HG03175 (cell line): Measurements from ENCODE around the gene NLRP6.

Experiments used
- ATAC-seq: cut with Tn5 transposase; IDR thresholded peaks from one replicate; pipeline ENCODE4 v1.9.1; 2021; ENCODE audit warnings: mild to moderate bottlenecking, moderate library complexity; ENCODE audit not compliant: unreplicated experiment

The NLRP6 gene

DNA sequence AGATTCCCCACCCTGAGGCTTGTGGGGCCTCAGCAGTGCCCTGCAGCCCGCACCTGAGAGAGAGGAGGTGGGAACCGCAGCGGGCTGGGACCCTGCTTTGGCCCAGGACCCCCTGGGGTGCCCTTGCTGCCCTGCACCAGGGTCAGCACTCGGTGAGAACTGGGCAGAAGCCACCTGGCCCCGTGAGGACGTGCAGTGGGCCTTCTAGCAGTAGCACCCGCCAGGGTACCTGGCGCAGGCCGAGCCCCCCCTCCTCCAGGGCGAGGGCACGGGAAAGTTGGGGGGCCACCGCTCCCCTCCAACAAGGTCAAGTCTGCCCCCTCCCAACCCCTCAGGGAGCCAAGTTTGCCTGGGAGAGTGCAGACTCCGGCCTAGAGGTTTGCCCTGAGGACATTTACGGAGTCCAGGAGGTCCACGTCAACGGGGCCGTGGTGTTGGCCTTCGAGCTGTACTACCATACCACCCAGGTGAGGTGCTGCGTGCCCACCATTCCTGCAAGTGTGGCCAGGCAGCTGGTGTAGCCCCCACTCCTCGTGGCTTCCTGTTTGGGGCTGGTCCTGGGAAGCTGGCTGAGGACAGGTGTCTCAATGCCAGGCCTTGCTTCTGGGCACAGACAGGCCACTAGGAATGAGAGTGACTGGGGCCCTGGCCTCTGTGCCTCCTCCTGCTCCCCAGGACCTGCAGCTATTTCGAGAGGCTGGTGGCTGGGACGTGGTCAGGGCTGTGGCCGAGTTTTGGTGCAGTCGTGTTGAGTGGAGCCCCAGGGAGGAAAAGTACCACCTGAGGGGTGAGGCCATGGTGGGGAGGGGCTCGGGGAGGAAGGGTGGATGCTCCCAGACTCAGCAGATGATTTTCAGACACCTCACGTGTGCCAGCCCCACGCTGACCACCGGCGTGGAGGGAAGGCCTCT, 14.3 kb downstream of the NLRP6 start:
- ATAC-seq: no peak

DNA sequence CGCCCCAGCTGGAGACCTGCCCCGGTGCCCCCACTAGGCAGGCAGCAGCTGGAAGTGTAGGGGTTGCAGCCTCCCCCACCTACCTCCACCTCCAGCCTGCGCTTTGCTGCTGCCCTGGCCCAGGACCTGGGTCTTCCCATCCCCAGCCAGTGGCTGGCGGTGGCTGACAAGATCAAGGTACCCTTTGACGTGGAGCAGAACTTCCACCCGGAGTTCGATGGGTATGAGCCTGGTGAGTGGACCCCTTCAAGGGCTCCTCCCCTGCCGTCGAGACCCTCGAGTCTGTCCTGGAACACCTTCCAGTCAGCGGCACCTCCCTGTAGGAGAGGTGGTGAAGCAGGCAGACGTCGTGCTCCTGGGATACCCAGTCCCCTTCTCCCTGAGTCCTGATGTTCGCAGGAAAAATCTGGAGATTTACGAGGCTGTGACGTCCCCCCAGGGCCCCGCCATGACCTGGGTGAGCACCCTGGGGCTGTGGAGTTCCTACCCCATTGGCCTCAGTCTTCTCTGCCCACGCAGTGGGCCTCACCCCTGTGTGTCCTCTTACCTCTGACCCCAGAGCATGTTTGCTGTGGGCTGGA, 15.2 kb downstream of the NLRP6 start:
- no peak for ATAC-seq

DNA sequence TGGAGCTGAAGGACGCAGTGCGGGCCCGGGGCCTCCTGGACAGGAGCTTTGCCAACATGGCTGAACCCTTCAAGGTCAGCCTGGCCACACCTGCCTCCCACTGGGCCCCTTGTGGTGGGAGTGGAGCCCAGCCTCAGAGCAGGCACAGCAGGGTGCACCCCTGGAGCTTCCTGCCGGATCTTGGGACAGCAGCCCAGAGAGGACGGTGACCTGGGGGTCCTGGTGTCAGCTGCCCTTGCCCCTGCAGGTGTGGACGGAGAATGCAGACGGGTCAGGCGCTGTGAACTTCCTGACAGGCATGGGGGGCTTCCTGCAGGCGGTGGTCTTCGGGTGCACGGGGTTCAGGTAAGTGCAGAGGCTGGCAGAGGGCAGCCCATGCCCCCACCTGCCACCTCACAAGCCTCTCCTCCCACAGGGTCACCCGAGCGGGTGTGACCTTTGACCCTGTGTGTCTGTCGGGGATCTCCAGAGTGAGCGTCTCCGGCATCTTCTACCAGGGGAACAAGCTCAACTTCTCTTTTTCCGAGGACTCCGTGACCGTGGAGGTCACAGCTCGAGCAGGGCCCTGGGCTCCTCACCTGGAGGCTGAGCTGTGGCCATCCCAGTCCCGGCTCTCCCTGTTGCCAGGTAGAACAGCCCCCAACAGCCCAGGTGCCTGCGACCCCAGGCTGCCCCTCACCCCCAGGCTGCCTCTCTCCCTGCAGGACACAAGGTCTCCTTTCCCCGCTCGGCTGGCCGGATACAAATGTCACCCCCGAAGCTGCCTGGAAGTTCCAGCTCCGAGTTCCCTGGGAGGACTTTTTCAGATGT, 15.8 kb downstream of the NLRP6 start:
- no peak for ATAC-seq

DNA sequence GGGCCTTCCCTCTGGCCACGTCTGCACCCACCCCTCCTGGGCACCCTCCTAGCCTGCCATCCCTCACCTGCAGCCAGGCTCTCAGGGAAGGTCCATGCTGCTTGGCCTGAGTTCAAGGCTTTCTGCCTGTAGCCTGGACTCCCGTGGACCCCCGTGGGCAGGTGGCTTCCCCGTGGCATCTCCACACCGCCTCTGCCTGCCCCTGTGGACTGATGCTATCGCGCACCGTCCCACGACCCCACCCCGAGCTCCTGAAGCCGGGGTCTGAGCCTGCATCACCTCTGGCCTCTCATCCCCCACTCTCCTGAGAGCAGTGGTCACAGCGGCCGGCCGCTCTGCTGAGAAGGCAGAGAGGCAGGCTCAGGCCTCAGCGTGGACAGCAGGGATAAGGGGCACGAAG, 16.6 kb downstream of the NLRP6 start:
- no peak for ATAC-seq

DNA sequence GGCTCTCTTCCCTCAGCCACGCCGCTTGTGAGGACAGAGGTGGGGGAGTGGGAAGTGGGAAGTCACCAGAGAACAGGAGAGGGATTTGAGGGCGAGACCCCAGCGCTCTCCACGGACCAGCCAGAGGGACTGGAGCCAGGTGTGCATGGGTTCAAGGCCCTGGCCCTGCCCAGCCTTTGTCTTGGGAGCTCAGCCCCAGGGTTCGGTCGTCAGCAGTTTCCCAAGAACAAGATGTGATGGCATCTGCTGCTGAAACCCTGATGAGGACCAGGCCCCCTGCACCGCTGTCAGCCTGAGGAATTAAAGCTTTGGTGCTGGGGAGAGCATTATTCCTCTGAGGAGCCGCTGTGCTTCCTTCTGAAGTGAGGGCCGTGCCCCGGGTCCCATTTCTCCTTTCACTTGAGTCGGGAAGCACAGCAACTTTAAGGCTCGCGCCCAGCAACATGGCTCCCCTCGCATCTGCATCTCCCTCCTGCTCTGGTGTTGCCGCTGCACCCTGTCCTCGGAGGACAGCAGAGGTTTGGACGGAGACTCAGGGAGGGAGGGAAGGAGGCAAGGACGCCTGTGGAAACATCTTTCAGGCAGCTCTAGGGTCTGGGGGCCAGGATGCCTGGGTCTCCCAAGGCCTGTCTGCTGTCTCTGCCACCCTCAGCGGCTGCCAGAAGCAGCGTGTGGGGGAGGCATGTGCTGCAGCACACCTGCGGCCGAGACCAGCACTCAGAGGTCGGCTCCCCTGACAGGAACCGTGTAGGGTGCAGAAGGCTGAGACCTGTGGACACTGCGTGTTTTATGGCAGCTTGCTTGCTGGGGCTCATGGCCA, 17.4 kb downstream of the NLRP6 start:
- no peak for ATAC-seq

DNA sequence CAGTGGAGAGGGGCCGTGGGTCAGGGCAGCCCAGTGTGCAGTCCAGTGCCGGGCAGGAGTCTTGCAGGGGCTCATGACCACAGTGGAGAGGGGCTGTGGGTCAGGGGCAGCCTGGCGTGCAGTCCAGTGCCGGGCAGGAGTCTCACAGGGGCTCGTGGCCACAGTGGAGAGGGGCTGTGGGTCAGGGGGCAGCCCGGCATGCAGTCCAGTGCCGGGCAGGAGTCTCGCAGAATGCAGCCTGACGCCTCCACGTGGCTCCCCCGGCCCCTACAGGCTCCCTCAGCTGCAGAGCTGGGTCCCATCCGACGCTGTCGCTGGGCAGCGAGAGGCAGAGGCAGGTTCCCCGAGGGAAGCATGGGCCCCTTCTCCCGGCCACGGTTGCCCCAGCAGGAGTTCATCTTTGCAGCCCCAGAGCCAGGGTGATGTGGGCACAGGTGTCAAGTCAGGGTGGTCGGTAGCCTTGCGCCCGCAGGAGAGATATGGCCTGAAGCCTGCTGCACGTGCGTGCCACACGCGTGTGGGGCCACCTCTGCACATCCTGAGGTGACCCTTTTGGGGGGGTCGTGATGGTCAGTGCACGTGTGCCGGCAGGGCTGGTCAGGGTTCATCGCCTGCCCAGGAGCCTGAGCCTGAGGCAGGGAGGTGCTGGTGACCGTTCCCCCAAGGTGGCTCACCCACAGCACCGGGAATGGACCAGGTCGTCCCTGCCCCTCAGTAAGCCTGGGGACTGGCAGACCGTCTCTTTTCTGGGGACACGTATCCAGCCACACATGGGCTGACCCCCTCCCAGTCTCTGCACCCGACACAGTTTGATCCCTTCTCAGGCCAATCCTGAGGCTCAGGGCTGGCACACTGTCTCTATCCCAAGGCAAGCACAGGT, 18.2 kb downstream of the NLRP6 start:
- ATAC-seq: no peak

DNA sequence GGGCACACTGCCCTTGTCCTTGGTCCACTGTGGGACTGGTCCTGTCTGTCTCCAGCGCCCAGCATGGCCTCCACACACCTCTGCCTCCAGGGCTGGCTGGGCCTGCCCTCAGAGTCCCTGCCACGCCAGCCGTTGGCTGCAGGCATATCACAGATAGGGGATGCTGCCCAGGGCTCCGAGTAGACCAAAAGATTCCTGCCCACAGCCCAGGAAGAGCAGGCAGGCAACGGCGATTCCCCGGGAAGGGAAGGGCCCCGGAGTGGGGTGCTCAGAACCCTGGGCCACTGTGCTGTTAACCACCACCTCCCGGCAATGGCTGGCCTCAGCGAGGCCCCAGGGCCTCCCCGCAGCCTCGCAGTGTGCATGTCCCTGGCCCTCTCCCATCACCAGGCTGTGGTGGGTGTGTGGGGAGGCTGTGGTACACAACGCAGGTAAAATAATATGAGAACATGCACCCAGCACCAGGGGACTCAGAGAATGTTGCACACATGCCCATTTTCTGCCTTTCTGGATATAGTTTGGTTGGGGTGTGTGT, 18.9 kb downstream of the NLRP6 start:
- no peak for ATAC-seq

DNA sequence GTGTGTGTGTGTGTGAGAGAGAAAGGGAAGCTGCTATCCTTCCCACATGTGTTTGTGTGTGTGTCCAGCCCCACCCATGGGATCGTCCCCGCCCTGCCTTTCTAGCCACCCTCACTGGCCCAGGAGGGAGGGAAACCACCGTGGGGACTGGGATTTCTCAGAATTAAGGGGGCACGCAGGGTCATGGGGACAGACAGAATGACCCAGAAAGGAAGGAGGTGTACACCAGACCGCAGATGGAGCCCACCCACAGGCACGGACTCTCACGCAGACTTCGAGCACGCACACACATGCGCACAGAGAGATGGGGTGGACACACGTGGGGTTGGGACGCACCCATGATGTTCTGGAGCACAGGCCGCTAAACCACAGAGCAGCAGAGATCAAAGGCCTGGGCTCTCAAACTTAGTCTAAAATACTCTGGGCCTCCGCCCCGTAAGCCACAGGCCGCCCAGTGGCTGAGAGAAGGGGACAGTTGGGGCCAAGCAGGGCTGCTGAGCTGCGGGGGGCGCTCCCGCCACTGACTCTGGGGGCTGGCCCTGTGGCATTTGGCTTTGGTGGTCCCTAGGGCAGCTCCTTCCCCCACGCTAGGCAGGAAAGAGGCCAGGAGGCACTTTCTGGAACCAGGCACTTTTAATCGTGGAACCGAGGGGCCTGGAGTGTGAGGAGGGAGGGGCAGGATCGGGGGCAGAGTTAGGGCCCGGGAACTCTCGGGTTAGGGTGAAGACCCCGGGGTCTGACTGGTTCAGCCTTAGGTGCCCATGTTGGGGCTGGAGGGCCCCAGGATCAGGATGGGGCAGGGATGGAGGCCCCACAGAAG, 19.6 kb downstream of the NLRP6 start:
- no peak for ATAC-seq

DNA sequence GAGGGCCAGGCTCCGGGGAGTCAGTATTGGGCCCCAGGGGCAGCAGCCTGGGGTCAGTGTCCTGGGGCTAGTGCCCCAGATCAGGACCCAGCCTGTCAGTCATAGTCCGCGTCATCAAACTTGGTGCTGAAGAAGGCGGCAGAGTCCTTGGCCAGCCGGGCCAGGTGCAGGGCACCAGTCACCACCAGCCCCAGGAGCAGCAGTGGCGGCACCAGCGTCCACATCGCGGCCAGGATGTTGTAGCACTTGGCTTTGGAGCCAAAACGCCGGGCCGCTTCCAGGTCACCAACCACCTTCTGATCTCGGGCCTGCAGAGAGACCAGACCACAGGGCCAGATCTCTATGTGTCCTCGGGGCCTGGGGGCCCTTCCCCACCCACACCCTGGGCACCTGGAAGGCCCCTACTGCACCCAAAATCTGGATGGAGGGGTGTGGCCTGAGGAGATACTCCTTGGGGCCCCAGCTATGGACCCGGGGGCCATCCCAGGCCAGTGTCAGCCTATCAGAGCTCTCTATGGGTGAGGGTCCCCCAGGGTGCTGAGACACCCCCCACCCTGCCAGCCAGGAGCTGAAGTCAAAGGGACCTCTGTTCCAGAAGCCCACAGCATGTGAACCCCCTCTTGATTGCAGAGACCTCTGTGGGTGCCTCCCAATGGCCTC, 20.3 kb downstream of the NLRP6 start:
- no peak for ATAC-seq

DNA sequence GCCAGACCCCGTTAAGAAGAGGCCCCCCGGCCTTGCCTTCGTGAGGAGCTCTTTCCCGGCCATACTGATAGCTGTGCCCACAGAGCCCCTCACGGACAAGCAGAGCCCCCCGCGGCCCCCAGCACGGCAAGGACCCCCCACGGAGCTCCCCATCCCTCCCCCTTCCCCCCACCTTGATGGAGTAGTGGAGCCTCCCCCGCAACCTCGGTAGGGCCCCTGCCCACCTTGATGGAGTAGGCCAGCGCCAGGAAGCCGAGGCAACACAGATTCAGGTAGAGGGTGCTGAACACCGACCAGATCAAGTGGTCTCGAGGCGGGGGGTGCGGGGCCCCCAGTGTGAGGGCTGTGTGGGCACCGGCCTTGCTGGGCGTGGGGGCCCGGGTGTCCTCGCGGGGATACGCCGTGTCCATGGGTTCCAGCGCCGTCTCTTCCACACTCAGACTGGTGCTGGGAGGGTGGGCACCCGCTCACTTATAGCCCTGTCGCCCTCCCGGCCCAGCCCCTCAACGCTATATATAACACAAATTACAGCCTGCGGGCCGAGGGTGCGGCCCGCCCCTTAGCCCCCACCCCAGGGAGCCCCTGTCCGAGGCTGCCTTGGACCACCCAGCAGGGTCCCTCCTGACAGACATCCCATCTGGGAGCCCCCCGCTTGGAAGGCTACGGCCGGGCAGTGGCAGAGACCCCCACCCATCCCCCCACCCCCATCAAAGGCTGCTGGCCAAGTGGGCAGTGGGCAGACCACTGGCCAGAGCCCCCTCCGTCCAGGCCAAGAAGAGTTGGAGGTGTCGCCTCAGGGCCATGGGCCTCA, 21.1 kb downstream of the NLRP6 start, which contains the start of gene IFITM5:
IFITM5 (minus strand) TSS at position 446 of the 811 bp plus-strand sequence; CDS start at position 410, 36 bp downstream.
- ATAC-seq: no peak

DNA sequence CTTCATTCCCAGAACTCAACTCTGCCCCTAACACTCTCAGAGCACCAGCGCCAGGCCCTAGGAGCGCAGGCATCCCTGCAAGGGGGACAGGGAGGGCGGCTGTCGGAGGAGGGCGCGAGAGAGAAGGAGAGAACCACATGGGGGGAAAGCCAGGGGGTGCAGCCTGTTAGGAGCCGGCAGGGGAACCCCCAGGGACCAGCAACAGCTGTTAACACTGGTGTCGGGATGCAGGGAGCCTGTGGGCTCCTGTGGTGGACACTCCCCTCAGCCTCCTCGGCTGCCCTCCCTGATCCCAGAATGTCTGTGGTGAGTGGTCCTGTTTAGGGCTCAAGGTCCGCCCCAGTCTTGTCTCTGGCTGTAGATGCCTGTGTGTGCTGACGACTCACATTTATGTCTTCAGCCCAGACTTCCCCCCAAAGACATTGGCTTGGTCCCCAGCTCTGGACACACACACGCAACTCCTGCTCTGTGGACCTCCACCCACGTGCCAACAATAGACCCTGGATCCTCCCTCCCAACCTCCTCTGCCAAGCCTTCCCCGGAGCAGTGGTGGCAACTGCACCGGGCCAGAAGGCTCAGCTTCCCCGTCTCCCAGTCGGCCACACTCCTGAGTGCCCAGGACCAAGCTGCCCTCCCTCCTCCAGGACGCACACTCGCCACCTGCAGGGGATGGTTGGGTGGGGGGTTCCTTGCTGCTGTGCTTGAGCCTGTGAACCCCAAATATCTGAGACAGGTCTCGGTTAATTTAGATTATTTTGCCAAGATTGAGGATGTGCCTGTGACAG, 21.9 kb downstream of the NLRP6 start:
- ATAC-seq: no peak

DNA sequence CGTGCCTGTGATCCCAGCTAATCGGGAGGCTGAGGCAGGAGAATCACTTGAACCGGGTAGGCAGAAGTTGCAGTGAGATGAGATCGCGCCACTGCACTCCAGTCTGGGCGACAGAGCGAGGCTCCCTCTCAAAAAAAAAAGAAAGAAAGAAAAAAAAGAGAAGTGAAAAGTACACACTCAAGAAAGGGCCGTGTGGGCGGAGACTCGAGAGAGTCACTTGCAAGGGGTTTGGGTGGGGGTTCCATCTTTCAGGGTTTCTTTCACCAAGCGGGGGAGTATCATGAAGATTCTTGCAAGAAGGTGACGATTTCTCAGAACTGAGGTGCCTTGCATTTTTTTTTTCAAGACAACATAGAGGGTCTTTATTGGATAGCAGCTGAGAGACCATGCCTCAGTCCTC, 25.2 kb downstream of the NLRP6 start:
- ATAC-seq: no peak

DNA sequence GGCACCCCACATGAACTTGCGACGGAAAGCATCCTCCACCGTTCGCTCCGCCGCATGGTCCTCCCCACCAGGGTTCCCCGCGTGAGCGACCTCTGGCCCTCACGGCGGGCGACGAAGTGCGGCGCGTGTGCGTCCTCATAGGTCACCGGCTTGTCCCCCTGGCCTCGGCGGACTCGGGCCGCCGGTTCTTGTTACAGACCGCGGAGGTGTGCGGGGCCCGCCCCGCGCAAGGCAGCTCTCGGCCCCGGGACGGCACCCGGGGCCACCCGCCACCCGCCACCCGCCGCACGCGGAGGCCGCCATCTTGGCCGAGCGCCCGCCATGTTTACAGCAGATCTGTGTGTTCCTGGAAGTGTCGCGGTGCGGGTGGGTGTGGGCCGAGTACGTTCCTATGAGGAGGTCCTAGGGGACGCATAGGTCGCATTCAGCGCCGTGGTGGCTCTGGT, 25.9 kb downstream of the NLRP6 start:
- no peak for ATAC-seq

DNA sequence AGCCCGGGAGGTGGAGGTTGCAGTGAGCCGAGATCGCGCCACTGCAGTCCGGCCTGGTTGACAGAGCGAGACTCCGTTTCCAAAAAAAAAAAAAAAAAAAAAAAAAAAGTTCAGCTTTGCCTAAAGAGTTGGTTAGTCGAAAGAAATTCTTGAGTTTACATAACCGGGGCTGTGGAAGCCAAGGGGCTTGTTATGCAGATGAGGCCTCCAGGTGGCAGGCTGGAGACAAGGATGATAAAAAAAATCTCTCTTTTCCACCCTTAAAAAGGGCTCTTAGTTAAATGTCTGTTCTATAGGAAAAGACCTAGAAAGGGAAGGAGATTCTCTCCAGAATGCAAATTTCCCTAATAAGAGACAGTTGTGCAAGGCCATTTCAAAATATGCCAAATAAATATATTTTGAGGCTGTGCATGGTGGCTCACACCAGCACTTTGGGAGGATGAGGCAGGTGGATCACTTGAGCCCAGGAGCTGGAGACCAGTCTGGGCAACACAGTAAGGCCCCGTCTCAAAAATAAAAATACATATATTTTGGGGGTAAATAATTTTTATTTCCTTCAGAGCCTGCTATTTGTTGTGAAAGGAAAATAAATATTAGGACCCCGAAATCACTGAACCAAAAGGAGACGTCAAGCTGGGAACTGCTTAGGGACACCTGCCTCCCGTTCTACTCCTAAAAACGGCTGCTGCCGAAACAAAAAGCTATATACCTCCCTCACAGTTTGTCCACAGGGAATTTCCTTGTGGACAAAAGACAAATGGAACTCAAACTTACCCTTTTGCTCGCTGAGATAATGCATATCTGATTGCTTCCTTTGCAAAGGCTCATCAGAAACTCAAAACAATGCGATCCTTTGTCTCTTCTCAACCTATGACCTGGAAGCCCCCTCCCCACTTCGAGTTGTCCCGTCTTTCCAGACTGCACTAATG, 27.0 kb downstream of the NLRP6 start:
- no peak for ATAC-seq

DNA sequence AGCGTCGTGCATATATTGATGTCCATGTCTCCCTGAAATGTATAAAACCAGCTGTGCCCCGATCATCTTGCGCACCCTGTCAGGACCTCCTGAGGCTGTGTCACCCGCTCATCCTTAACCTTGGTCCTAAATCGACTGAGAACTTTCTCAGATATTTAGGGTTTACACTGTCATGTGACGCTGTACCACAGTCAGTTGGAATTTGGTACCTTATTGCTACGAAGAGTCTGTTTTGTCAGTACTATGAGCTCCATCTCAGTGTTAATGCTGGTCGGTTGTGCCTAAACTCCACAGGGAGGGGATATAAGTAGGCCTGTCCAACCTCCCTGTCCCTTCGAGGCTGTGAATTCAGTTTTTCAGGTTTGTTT, 27.6 kb downstream of the NLRP6 start:
- no peak for ATAC-seq
